ENCODE measurements around the gene FBN1.

GRCh38 chr15:48533982-48534381 lies 111.5 kb downstream of the FBN1 start:
- no peak for TF ChIP-seq CTCF (IDR thresholded peaks at IDR 0.05 in 4 of 5, conservative IDR thresholded peaks at IDR 0.05 in 1 of 5)
- TF ChIP-seq POLR2A (IDR thresholded peaks at IDR 0.05), result no peak

Measured in gastrocnemius medialis (tissue), 4 donors.